ENCODE data around the gene TMEM138. TPM values are rescaled to one million over a fixed set of nuclear protein-coding genes. Genes with fewer than 3 reads are reported as not detected.

Gene TMEM138
- total RNA-seq, 1 donor: 41.3 TPM

GRCh38 chr11:61334434-61335354 lies 27.5 kb upstream of the TMEM138 start:
- Histone ChIP-seq H3K79me2 (ENCODE audit: insufficient read depth, low read length) (peaks cover 36% of the 10 kb centered on the region), H3K4me3 (ENCODE audit: insufficient read depth, low read length) (no peak overlapping the region), H3K36me3 (ENCODE audit: insufficient read depth, low read length) (peaks cover 7% of the 10 kb centered on the region), H4K20me1 (ENCODE audit: insufficient read depth, low read length) (peaks cover 19% of the 10 kb centered on the region), H3K4me2 (ENCODE audit: insufficient read depth, low read length) (peak overlapping the region; percentile 98), H3K9me3 (ENCODE audit: low read depth, low read length) (no peaks in the 10 kb centered on the region), H3K4me1 (ENCODE audit: insufficient read depth, low read length) (peaks cover 36% of the 10 kb centered on the region), H3K27ac (ENCODE audit: low read depth, low read length) (peak overlapping the region; percentile 91), H3K27me3 (ENCODE audit: insufficient read depth, low read length) (no peaks in the 10 kb centered on the region), H2AFZ (ENCODE audit: low read length) (peak overlapping the region; percentile 49)
- peak; percentile 96 for DNase-seq (ENCODE audit: insufficient read length, low spot score, missing footprints)
- TF ChIP-seq CTCF (IDR thresholded peaks at IDR 0.05; ENCODE audit: extremely low read depth, low read depth, low read length): no peak

GRCh38 chr11:61335355-61335710 lies 26.8 kb upstream of the TMEM138 start:
- Histone ChIP-seq H3K36me3 (ENCODE audit: insufficient read depth, low read length) (peaks cover 4% of the 10 kb centered on the region), H3K79me2 (ENCODE audit: insufficient read depth, low read length) (peaks cover 30% of the 10 kb centered on the region), H3K4me1 (ENCODE audit: insufficient read depth, low read length) (peaks cover 36% of the 10 kb centered on the region), H4K20me1 (ENCODE audit: insufficient read depth, low read length) (peaks cover 14% of the 10 kb centered on the region), H3K27me3 (ENCODE audit: insufficient read depth, low read length) (no peaks in the 10 kb centered on the region), H3K9me3 (ENCODE audit: low read depth, low read length) (no peaks in the 10 kb centered on the region), H3K4me3 (ENCODE audit: insufficient read depth, low read length) (no peak overlapping the region), H2AFZ (ENCODE audit: low read length) (peak overlapping the region; percentile 49), H3K27ac (ENCODE audit: low read depth, low read length) (peak overlapping the region; percentile 46), H3K4me2 (ENCODE audit: insufficient read depth, low read length) (no peak overlapping the region)
- peak; percentile 86 for DNase-seq (ENCODE audit: insufficient read length, low spot score, missing footprints)
- TF ChIP-seq CTCF (IDR thresholded peaks at IDR 0.05; ENCODE audit: extremely low read depth, low read depth, low read length): no peak

- Histone ChIP-seq H3K36me3 (ENCODE audit: insufficient read depth, low read length) (peaks cover 4% of the 10 kb centered on the region), H3K4me2 (ENCODE audit: insufficient read depth, low read length) (no peak overlapping the region), H3K27ac (ENCODE audit: low read depth, low read length) (peak overlapping the region; percentile 43), H2AFZ (ENCODE audit: low read length) (peak overlapping the region; percentile 74), H3K79me2 (ENCODE audit: insufficient read depth, low read length) (peaks cover 20% of the 10 kb centered on the region), H3K4me1 (ENCODE audit: insufficient read depth, low read length) (peaks cover 30% of the 10 kb centered on the region), H4K20me1 (ENCODE audit: insufficient read depth, low read length) (peaks cover 9% of the 10 kb centered on the region), H3K27me3 (ENCODE audit: insufficient read depth, low read length) (no peaks in the 10 kb centered on the region), H3K9me3 (ENCODE audit: low read depth, low read length) (no peaks in the 10 kb centered on the region), H3K4me3 (ENCODE audit: insufficient read depth, low read length) (no peak overlapping the region)
- peak; percentile 98 for DNase-seq (ENCODE audit: insufficient read length, low spot score, missing footprints)
- peak; percentile 98 for TF ChIP-seq CTCF (IDR thresholded peaks at IDR 0.05; ENCODE audit: extremely low read depth, low read depth, low read length)
Observed at GRCh38 chr11:61336171-61336935, 25.8 kb upstream of the TMEM138 start.
